HG03439 (cell line): ENCODE results near the gene DTNB.
"Not testable (repeated sequence)": the region's sequence is repeated elsewhere in the genome, so short reads cannot be mapped to it uniquely, and the experiment has no call there.

ENCODE experiments used
- ATAC-seq: cut with Tn5 transposase; IDR thresholded peaks from one replicate; pipeline ENCODE4 v1.9.1; 2021; ENCODE audit warnings: mild to moderate bottlenecking, moderate library complexity; ENCODE audit not compliant: unreplicated experiment

Gene DTNB

GRCh38 chr2:25549571-25549970 is 123.8 kb downstream of the DTNB start:
- not testable (repeated sequence) for ATAC-seq

GRCh38 chr2:25548601-25549000 is 124.8 kb downstream of the DTNB start:
- no peak for ATAC-seq

GRCh38 chr2:25546852-25547251 is 126.5 kb downstream of the DTNB start:
- no peak for ATAC-seq

DNA sequence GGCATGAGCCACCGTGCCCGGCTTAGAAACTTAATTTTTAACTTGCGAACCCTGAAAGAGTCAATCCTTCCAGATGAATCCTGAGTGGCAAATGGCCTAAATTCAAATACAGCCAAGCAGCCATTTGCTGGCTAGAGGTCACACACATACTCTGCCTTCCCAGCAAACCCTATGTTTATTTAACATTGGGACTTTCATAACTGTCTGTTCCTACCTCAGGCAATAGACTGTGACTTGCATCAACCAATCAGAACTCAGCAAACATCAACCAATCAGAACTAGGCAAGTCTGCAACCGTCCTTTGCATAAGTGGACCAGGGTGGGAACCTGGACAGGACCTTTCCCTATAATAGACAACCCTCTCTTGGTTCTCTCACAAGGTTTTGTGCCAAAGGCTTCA is 127.5 kb downstream of the DTNB start:
- no peak for ATAC-seq

DNA sequence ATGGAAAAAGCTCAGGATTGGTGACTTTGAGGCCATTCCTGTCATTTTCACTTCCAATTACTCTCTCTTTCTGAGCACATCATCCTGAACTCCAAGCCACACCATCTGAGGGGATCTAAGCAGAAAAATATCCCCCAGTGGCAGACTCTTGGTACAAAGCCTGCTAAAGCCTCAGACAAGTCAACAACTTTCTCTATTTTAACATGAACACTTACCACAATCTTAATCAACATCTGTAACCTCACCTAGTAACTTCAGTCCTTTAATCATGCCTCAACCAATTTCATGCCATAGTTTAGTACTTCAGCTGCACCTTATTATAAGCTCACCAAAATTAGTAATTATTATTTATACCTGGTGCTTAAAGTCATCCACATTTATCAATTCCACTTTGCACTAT is 128.9 kb downstream of the DTNB start:
- ATAC-seq: no peak

GRCh38 chr2:25543939-25544338 is 129.4 kb downstream of the DTNB start:
- ATAC-seq: no peak

GRCh38 chr2:25541378-25541777 is 132.0 kb downstream of the DTNB start:
- ATAC-seq: no peak

GRCh38 chr2:25539136-25539535 is 134.2 kb downstream of the DTNB start:
- ATAC-seq: no peak

GRCh38 chr2:25537526-25537925 is 135.9 kb downstream of the DTNB start:
- ATAC-seq: no peak

DNA sequence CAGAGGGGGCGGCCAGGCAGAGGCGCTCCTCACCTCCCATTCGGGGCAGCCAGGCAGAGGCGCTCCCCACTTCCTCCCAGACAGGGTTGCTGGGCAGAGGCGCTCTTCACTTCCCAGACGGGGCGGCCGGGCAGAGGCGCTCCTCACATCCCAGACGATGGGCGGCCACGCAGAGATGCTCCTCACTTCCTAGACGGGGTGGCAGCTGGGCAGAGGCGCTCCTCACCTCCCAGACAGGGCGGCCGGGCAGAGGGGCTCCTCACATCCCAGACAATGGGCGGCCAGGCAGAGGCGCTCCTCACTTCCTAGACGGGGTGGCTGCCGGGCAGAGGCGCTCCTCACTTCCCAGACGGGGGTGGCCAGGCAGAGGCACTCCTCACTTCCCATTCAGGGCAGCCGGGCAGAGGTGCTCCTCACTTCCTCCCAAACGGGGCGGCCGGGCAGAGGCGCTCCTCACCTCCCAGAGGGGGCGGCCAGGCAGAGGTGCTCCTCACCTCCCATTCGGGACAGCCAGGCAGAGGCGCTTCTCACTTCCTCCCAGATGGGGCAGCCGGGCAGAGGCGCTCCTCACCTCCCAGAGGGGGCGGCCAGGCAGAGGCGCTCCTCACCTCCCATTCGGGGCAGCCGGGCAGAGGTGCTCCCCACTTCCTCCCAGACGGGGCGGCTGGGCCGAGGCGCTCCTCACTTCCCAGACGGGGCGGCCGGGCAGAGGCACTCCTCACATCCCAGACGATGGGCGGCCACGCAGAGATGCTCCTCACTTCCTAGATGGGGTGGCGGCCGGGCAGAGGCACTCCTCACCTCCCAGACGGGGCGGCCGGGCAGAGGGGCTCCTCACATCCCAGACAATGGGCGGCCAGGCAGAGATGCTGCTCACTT is 137.7 kb downstream of the DTNB start:
- not testable (repeated sequence) for ATAC-seq

DNA sequence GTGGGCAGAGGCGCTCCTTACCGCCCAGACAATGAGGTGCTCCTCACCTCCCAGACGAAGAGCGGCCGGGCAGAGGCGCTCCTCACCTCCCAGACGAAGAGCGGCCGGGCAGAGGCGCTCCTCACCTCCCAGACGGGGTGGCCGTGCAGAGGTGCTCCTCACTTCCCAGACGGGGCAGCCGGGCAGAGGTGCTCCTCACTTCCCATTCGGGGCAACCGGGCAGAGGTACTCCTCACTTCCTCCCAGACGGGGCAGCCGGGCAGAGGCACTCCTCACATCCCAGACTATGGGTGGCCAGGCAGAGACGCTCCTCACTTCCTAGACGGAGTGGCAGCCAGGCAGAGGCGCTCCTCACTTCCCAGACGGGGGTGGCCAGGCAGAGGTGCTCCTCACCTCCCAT is 138.4 kb downstream of the DTNB start:
- ATAC-seq: not testable (repeated sequence)

DNA sequence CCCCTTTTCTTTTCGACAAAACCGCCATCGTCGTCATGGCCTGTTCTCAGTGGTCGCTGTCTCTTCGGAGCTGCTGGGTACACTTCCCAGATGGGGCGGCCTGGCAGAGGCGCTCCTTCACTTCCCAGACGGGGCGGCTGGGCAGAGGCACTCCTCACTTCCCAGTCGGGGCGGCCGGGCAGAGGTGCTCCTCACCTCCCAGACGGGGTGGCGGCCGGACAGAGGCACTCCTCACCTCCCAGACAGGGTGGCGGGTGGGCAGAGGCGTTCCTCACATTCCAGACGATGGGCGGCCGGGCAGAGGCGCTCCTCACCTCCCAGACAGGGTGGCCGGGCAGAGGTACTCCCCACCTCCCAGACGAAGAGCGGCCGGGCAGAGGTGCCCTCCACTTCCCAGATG is 138.9 kb downstream of the DTNB start:
- no peak for ATAC-seq

DNA sequence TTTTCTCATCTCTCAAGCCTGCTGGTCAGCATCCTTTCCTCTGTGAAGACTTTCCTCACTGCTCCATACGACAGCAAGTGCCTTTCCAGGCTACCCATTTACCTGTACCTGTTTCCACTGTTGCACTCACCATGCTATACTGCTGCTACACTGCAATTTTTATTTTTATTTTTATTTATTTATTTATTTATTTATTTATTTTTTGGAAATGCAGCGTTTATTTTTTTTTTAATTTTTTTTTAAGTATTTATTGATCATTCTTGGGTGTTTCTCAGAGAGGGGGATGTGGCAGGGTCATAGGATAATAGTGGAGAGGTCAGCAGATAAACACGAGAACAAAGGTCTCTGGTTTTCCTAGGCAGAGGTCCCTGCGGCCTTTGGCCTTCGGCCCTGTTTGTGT is 139.6 kb downstream of the DTNB start:
- ATAC-seq: not testable (repeated sequence)

GRCh38 chr2:25532521-25532920 is 140.9 kb downstream of the DTNB start:
- no peak for ATAC-seq

DNA sequence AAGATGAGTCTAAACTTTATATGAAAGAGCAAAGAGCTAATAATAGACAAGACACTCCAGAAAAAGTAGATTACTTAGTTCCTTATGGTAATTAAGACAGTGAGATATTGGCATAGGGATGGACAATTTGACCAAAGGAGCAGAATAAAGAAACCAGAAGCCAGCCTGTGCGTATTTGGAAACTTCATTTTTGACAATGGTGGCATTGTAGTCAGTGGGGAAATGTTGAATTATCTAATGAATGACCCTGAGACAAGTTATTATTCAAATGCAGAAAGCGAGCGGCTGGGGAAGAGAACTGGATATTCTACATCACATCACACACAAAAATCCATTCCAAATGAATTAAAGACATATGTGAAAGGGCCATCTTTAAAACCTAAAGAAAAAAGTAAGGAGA is 144.3 kb downstream of the DTNB start:
- ATAC-seq: no peak

GRCh38 chr2:25528173-25528572 is 145.2 kb downstream of the DTNB start:
- ATAC-seq: no peak

DNA sequence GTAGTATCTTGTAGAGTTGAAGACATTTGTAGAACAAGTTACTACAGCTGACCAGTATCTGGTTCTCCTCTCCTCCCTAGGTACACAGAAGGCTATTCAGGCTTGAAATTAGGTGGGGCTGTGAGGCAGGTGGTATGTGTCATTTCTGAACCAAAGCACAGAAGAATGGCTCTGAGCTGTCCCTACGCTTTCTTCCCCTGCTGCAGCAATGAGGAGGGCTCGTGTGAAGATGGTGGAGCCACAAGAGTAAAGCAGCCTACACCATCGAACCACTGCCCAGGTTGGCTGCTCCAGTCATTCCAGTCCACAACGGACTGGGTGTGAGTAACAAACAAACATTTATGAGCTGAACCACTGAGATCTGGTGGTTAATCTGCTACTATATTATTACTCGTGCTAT is 148.9 kb downstream of the DTNB start:
- no peak for ATAC-seq

DNA sequence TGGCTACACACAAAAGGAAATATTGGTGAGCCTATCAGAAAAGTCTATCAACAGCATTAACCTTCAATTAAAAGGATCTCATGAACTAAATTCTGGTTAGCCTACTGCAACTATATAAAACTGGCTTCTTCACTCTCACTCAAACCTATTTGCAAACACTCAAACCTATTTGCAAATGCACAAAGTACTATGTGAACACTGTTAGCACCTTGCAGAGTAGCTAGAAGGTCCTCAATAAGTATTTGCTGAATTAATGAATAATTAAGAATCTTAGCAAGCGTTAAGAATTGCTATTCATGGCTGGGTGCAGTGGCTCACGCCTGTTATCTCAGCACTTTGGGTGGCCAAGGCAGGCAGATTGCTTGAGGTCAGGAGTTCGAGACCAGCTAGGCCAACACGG is 150.3 kb downstream of the DTNB start:
- ATAC-seq: no peak

- ATAC-seq: peak; percentile 80
Observed at GRCh38 chr2:25521665-25522387, 151.6 kb downstream of the DTNB start.

GRCh38 chr2:25521126-25521525 is 152.3 kb downstream of the DTNB start:
- no peak for ATAC-seq

GRCh38 chr2:25517701-25518100 is 155.7 kb downstream of the DTNB start:
- no peak for ATAC-seq

DNA sequence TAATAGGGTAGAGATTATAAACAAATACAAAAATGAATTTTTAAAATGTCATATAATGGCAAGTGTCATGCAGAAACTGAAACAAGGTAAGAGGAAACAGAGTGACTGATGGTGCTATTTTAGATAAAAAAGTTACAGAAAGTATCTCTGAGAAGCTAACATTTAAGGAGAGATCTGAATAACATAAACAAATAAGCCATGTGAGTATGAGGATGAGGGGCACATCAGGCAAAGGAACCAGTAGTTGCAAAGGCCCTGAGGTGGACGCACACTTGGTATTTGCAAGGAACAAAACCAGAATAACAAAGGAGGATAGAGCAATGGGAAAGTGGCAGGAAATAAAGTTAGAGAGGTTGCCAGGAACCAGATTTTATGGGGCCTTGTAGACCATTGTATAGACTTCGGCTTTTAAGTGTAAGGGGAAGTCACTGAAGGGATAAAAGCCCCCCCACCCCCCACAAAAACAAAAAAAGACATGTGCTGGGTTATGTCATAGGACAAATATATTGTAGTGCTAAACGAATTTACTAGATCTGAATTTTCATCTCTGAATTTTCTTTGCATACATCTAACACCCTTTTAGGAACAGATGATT is 159.2 kb downstream of the DTNB start:
- no peak for ATAC-seq
